LoVo (cell line): ENCODE results near the gene SMARCE1.

Experiments
- DNase-seq: peaks from one replicate; pipeline ENCODE4 v3.0.0-alpha.2; 2016; ENCODE audit warnings: low spot score

The SMARCE1 gene

GRCh38 chr17:40645943-40646342 is 1.7 kb downstream of the SMARCE1 start:
- no peak for DNase-seq

- no peak for DNase-seq
These were observed 2.3 kb downstream of the SMARCE1 start for GRCh38 chr17:40645291-40645690.

GRCh38 chr17:40637931-40638330 is 9.7 kb downstream of the SMARCE1 start:
- DNase-seq, result no peak

GRCh38 chr17:40633871-40634270 is 13.7 kb downstream of the SMARCE1 start:
- no peak for DNase-seq

GRCh38 chr17:40632216-40632615 is 15.4 kb downstream of the SMARCE1 start:
- no peak for DNase-seq

GRCh38 chr17:40629842-40630241 is 17.8 kb downstream of the SMARCE1 start:
- DNase-seq, result no peak

GRCh38 chr17:40625311-40625710 is 22.3 kb downstream of the SMARCE1 start:
- DNase-seq, result no peak

- no peak for DNase-seq
These were observed 24.0 kb downstream of the SMARCE1 start for GRCh38 chr17:40623419-40624210.

GRCh38 chr17:40622509-40622928 is 25.1 kb downstream of the SMARCE1 start:
- no peak for DNase-seq

GRCh38 chr17:40621578-40621977 is 26.0 kb downstream of the SMARCE1 start:
- no peak for DNase-seq

GRCh38 chr17:40621019-40621418 is 26.6 kb downstream of the SMARCE1 start:
- DNase-seq, result no peak

- no peak for DNase-seq
These were observed 28.6 kb downstream of the SMARCE1 start for GRCh38 chr17:40618754-40619625.

- DNase-seq, result no peak
These were observed 29.9 kb downstream of the SMARCE1 start for GRCh38 chr17:40617678-40618240.

GRCh38 chr17:40616592-40616991 is 31.0 kb downstream of the SMARCE1 start:
- DNase-seq, result no peak

- no peak for DNase-seq
These were observed 31.7 kb downstream of the SMARCE1 start for GRCh38 chr17:40615841-40616476.

GRCh38 chr17:40615068-40615840 is 32.4 kb downstream of the SMARCE1 start:
- DNase-seq, result no peak

GRCh38 chr17:40614431-40615067 is 33.1 kb downstream of the SMARCE1 start:
- DNase-seq, result no peak

- DNase-seq, result no peak
These were observed 34.0 kb downstream of the SMARCE1 start for GRCh38 chr17:40613467-40614154.

- no peak for DNase-seq
These were observed 34.9 kb downstream of the SMARCE1 start for GRCh38 chr17:40612599-40613244.
